ENCODE measurements around the gene FHOD1.

- no peak for TF ChIP-seq CTCF (IDR thresholded peaks at IDR 0.05)
- no peak for TF ChIP-seq POLR2AphosphoS5 (IDR thresholded peaks at IDR 0.05)
Observed at GRCh38 chr16:67257486-67258160, 10.3 kb upstream of the FHOD1 start.
